OCI-LY3 (cell line): ENCODE data around the gene TVP23A.

ENCODE experiments used
- H2AFZ ChIP-seq: fragments of 200-600, 300-600 bp; shearing (Covaris generic); 2 replicates; pipeline ENCODE4 v1.6.0; 2014; ENCODE audit warnings: antibody characterized with exemption, low read depth, low read length
- H3K27ac ChIP-seq: fragments of 200-600, 300-600 bp; sonication (generic); 2 replicates; pipeline ENCODE4 v1.5.1; 2014; ENCODE audit warnings: mild to moderate bottlenecking, low read length, moderate library complexity, mixed read lengths
- H3K27me3 ChIP-seq: fragments of 200-600, 300-600 bp; sonication (generic); 2 replicates; pipeline ENCODE4 v1.6.1; 2014; ENCODE audit warnings: low read depth, low read length, mixed read lengths
- H3K36me3 ChIP-seq: fragments of 200-600, 300-600 bp; sonication (generic); replicated peaks from 2 replicates; pipeline ENCODE3; 2014; ENCODE audit warnings: low read depth, low read length, mixed read lengths
- H3K4me1 ChIP-seq: fragments of 300-600, 200-600 bp; sonication (generic); 2 replicates; pipeline ENCODE4 v1.6.1; 2014; ENCODE audit warnings: low read length, mixed read lengths
- H3K4me2 ChIP-seq: fragments of 200-600, 300-600 bp; sonication (generic); 2 replicates; pipeline ENCODE4 v1.6.1; 2014; ENCODE audit warnings: low read length, mixed read lengths
- H3K4me3 ChIP-seq: fragments of 300-600, 200-600 bp; sonication (generic); 2 replicates; pipeline ENCODE4 v1.5.1; 2014; ENCODE audit warnings: antibody characterized with exemption, mild to moderate bottlenecking, low read length, moderate library complexity
- H3K79me2 ChIP-seq: fragments of 300-600, 200-600 bp; shearing (Covaris generic); 2 replicates; pipeline ENCODE4 v1.6.1; 2014; ENCODE audit warnings: mild to moderate bottlenecking, low read length, mixed read lengths
- H3K9ac ChIP-seq: fragments of 300-600, 200-600 bp; shearing (Covaris generic); 2 replicates; pipeline ENCODE4 v1.6.0; 2014; ENCODE audit warnings: mild to moderate bottlenecking, low read length, moderate library complexity
- H3K9me3 ChIP-seq: fragments of 200-600, 300-600 bp; shearing (Covaris generic); 2 replicates; pipeline ENCODE4 v1.6.1; 2014; ENCODE audit warnings: low read length, mixed read lengths; ENCODE audit not compliant: insufficient read depth
- H4K20me1 ChIP-seq: fragments of 200-600, 300-600 bp; sonication (generic); 2 replicates; pipeline ENCODE4 v1.6.1; 2016; ENCODE audit warnings: low read length, mixed read lengths; ENCODE audit not compliant: insufficient read depth
- EZH2phosphoT487 ChIP-seq: fragments of 200-600 bp; shearing (Covaris generic); IDR thresholded peaks from 2 replicates; pipeline ENCODE4 v1.6.1; 2018; ENCODE audit warnings: antibody characterized with exemption, mixed run types, low read depth
- TF ChIP-seq, protein P1 (sequence below): fragments of 200-600, 300-600 bp; sonication (generic); IDR thresholded peaks from 2 replicates; pipeline ENCODE4 v1.5.1; 2014; ENCODE audit warnings: antibody characterized with exemption, low read length, low read depth

TVP23A gene

GRCh38 chr16:10817963-10818941, at the start of gene TVP23A:
TSS of gene TVP23A (minus strand) at chr16:10818794. CDS start at chr16:10818493, 301 bp downstream.
- Histone ChIP-seq H3K4me2 (no peak within 1 kb of the TSS), H3K27me3 (no peaks in the 10 kb centered on the region), H3K79me2 (no peaks in the 10 kb centered on the region), H3K36me3 (no peaks in the 10 kb centered on the region), H3K4me1 (peaks cover 65% of the 10 kb centered on the region), H3K9ac (no peak within 1 kb of the TSS), H3K9me3 (no peaks in the 10 kb centered on the region), H3K27ac (no peak within 1 kb of the TSS), H3K4me3 (no peak within 1 kb of the TSS), H4K20me1 (no peaks in the 10 kb centered on the region), H2AFZ (no peak within 1 kb of the TSS)
- TF ChIP-seq EZH2phosphoT487: no peak
- TF ChIP-seq, protein P1, sequence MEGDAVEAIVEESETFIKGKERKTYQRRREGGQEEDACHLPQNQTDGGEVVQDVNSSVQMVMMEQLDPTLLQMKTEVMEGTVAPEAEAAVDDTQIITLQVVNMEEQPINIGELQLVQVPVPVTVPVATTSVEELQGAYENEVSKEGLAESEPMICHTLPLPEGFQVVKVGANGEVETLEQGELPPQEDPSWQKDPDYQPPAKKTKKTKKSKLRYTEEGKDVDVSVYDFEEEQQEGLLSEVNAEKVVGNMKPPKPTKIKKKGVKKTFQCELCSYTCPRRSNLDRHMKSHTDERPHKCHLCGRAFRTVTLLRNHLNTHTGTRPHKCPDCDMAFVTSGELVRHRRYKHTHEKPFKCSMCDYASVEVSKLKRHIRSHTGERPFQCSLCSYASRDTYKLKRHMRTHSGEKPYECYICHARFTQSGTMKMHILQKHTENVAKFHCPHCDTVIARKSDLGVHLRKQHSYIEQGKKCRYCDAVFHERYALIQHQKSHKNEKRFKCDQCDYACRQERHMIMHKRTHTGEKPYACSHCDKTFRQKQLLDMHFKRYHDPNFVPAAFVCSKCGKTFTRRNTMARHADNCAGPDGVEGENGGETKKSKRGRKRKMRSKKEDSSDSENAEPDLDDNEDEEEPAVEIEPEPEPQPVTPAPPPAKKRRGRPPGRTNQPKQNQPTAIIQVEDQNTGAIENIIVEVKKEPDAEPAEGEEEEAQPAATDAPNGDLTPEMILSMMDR: no peak

DNA sequence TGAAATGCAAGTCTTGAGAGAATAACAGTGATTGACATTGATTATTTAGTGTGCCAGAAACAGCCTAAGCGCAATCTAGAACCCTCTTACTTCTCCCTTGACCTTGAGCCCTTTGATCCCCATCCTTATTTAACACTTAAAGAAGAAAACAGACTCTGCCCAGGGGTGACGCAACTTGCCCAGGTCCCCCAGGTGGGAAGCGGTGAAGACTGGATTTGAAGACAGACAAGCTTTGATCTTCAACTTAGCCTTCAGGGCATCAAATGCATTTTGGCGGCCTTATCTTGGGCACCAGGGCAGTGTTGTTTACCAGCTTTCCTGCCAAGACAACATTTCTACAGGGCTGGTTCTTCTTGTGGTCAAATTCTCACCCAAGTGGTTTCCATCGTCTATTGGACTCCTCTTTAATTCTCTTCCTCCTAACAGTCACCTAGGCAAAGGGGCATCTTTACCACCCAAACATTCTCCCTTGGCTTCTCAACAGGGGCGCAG, 49.6 kb upstream of the TVP23A start:
- TF ChIP-seq EZH2phosphoT487: no peak
- TF ChIP-seq, protein P1: 0 out of 2 replicates have a peak, but pooled peaks have one; percentile 44
- Histone ChIP-seq H3K9me3 (no peaks in the 10 kb centered on the region), H3K79me2 (no peaks in the 10 kb centered on the region), H4K20me1 (no peaks in the 10 kb centered on the region), H3K36me3 (no peaks in the 10 kb centered on the region), H3K4me3 (peak overlapping the region; percentile 35), H3K27me3 (no peaks in the 10 kb centered on the region), H3K27ac (peak overlapping the region; percentile 99), H2AFZ (no peak overlapping the region), H3K4me2 (peak overlapping the region; percentile 85), H3K4me1 (peaks cover 85% of the 10 kb centered on the region), H3K9ac (peak overlapping the region; percentile 86)

DNA sequence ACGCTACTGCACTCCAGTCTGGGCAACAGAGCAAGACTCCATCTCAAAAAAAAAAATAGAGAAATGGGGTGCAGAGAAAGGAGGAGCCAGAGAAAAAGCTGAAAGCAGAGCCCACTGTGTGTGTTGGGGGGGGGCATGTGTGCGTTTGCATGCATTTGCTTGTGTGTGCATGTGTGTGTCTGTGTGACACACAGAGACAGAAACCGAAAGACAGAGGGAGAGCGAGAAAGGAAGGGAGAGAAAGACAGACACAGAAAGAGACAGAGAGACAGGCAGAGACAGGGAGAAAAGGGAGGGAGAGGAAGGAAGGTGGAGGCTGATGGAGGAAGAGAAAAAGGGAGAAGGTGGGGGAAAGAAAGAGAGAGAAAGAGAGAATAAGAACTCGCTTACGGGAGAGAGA, 48.6 kb upstream of the TVP23A start:
- Histone ChIP-seq H2AFZ (no peak overlapping the region), H3K4me3 (peak overlapping the region; percentile 35; the same call in 1 of the 2 replicates), H3K4me1 (peaks cover 82% of the 10 kb centered on the region), H3K27me3 (0 out of 2 replicates have a peak, but pooled peaks cover 4% of the 10 kb centered on the region), H3K9ac (peak overlapping the region; percentile 86), H4K20me1 (no peaks in the 10 kb centered on the region), H3K4me2 (peak overlapping the region; percentile 85), H3K27ac (peak overlapping the region; percentile 99), H3K79me2 (no peaks in the 10 kb centered on the region), H3K36me3 (no peaks in the 10 kb centered on the region), H3K9me3 (no peaks in the 10 kb centered on the region)
- TF ChIP-seq, protein P1: no peak
- no peak for TF ChIP-seq EZH2phosphoT487
